Nephron (organoid): ENCODE data around the gene ARHGAP6.

ENCODE experiments used
- H3K27ac Mint-ChIP-seq, 3 experiments: 2 replicates each; pipeline ENCODE4 v1.8.0; 2020; ENCODE audit warnings: mixed read lengths in 3 of 3, mild to moderate bottlenecking in 2 of 3, moderate library complexity in 1 of 3
- H3K27me3 Mint-ChIP-seq: 2 replicates; pipeline ENCODE4 v1.8.0; 2021; ENCODE audit warnings: low read depth, mild to moderate bottlenecking, moderate library complexity, mixed read lengths
- H3K36me3 Mint-ChIP-seq: 2 replicates; pipeline ENCODE4 v1.8.0; 2020; ENCODE audit warnings: low read depth, mixed read lengths
- H3K4me1 Mint-ChIP-seq: 2 replicates; pipeline ENCODE4 v1.8.0; 2020; ENCODE audit warnings: mixed read lengths
- H3K4me3 Mint-ChIP-seq, 3 experiments: 2 replicates each; pipeline ENCODE4 v1.8.0; 2020; ENCODE audit warnings: mild to moderate bottlenecking in 3 of 3, mixed read lengths in 3 of 3, moderate library complexity in 2 of 3
- H3K9me3 Mint-ChIP-seq: 2 replicates; pipeline ENCODE4 v1.8.0; 2020; ENCODE audit warnings: mixed read lengths
- CTCF ChIP-seq, 3 experiments: fragments of 200-600 bp; sonication (generic); IDR thresholded peaks; one replicate each; pipeline ENCODE4 v1.5.0; 2021; ENCODE audit warnings: antibody characterized with exemption in 3 of 3; ENCODE audit not compliant: unreplicated experiment in 3 of 3

The ARHGAP6 gene

GRCh38 chrX:11399489-11400094 lies 266.1 kb downstream of the ARHGAP6 start:
- no peak for TF ChIP-seq CTCF (IDR thresholded peaks at IDR 0.05; ENCODE audit: unreplicated experiment in 3 of 3)
- H3K4me3 Mint-ChIP-seq: no peak overlapping the region
- no peaks in the 10 kb centered on the region for H3K27me3 Mint-ChIP-seq
- no peaks in the 10 kb centered on the region for H3K9me3 Mint-ChIP-seq
- H3K36me3 Mint-ChIP-seq: no peaks in the 10 kb centered on the region
- H3K27ac Mint-ChIP-seq: no peak overlapping the region
- H3K4me1 Mint-ChIP-seq: peaks cover 23% of the 10 kb centered on the region

- H3K27ac Mint-ChIP-seq: no peak overlapping the region
- no peaks in the 10 kb centered on the region for H3K27me3 Mint-ChIP-seq
- no peak for TF ChIP-seq CTCF (IDR thresholded peaks at IDR 0.05; ENCODE audit: unreplicated experiment in 3 of 3)
- no peak overlapping the region for H3K4me3 Mint-ChIP-seq
- H3K9me3 Mint-ChIP-seq: no peaks in the 10 kb centered on the region
- no peaks in the 10 kb centered on the region for H3K36me3 Mint-ChIP-seq
- H3K4me1 Mint-ChIP-seq: peaks cover 18% of the 10 kb centered on the region
Measured at GRCh38 chrX:11398785-11399184, 266.9 kb downstream of the ARHGAP6 start.

- Mint-ChIP-seq H3K27ac (no peak overlapping the region), H3K4me3 (no peak overlapping the region), H3K27me3 (no peaks in the 10 kb centered on the region), H3K4me1 (peaks cover 15% of the 10 kb centered on the region), H3K9me3 (no peaks in the 10 kb centered on the region), H3K36me3 (no peaks in the 10 kb centered on the region)
- TF ChIP-seq CTCF (IDR thresholded peaks at IDR 0.05; ENCODE audit: unreplicated experiment in 3 of 3): no peak
Measured at GRCh38 chrX:11398139-11398538, 267.6 kb downstream of the ARHGAP6 start.

GRCh38 chrX:11397680-11398079 lies 268.0 kb downstream of the ARHGAP6 start:
- Mint-ChIP-seq H3K9me3 (no peaks in the 10 kb centered on the region), H3K4me3 (no peak overlapping the region), H3K36me3 (no peaks in the 10 kb centered on the region), H3K27ac (no peak overlapping the region), H3K27me3 (no peaks in the 10 kb centered on the region), H3K4me1 (peaks cover 15% of the 10 kb centered on the region)
- TF ChIP-seq CTCF (IDR thresholded peaks at IDR 0.05; ENCODE audit: unreplicated experiment in 3 of 3): no peak

GRCh38 chrX:11395859-11396258 lies 269.9 kb downstream of the ARHGAP6 start:
- no peak overlapping the region for H3K4me3 Mint-ChIP-seq
- peaks cover 10% of the 10 kb centered on the region for H3K4me1 Mint-ChIP-seq
- TF ChIP-seq CTCF (IDR thresholded peaks at IDR 0.05; ENCODE audit: unreplicated experiment in 3 of 3): no peak
- peaks cover 3% of the 10 kb centered on the region for H3K9me3 Mint-ChIP-seq
- H3K27ac Mint-ChIP-seq: no peak overlapping the region
- no peaks in the 10 kb centered on the region for H3K27me3 Mint-ChIP-seq
- H3K36me3 Mint-ChIP-seq: no peaks in the 10 kb centered on the region

- Mint-ChIP-seq H3K27ac (no peak overlapping the region), H3K36me3 (no peaks in the 10 kb centered on the region), H3K9me3 (peaks cover 5% of the 10 kb centered on the region), H3K4me1 (peaks cover 5% of the 10 kb centered on the region), H3K27me3 (no peaks in the 10 kb centered on the region), H3K4me3 (no peak overlapping the region)
- TF ChIP-seq CTCF (IDR thresholded peaks at IDR 0.05; ENCODE audit: unreplicated experiment in 3 of 3): no peak
Measured at GRCh38 chrX:11393949-11394654, 271.6 kb downstream of the ARHGAP6 start.
